PC-3 (cell line): ENCODE results near the gene UBASH3B.

Experiments used
- CTCF ChIP-seq: fragments of 300-600 bp; sonication (generic); conservative IDR thresholded peaks from 2 replicates; pipeline ENCODE4 v1.5.1; 2017; ENCODE audit warnings: antibody characterized with exemption, low read depth, mild to moderate bottlenecking, low read length
- EZH2 ChIP-seq: fragments of 300-600 bp; sonication (generic); IDR thresholded peaks from one replicate; pipeline ENCODE4 v1.6.1; 2017; ENCODE audit warnings: antibody characterized with exemption, mild to moderate bottlenecking, low read length; ENCODE audit not compliant: unreplicated experiment
- EZH2phosphoT487 ChIP-seq: fragments of 300-600 bp; sonication (generic); IDR thresholded peaks from 2 replicates; pipeline ENCODE4 v1.6.1; 2018; ENCODE audit warnings: mild to moderate bottlenecking, antibody characterized with exemption, low read length, borderline replicate concordance

DNA sequence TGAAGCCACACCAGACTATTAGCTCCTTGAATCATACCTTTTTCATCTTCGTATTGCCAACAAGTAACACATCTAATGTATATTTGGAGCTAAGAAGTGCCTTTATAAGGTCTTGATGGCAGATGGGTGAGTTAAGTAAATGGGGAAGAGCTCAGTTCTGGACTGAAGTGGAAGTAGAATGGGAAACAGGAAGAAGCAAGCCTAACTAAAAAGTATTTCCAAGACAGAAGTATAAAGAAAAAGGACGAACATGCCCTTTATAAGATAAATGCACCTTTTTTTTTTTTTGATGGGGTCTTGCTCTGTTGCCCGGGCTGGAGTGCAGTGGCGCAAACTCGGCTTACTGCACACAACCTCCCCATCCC is 197.3 kb downstream of the UBASH3B start:
- TF ChIP-seq CTCF (no peak), EZH2phosphoT487 (no peak), EZH2 (no peak)
